IPS-18c (cell line): ENCODE data around the gene CCDC158.
"Not testable (repeated sequence)": the region's sequence is repeated elsewhere in the genome, so short reads cannot be mapped to it uniquely, and the experiment has no call there.

Experiments used
- H3K4me3 ChIP-seq: 2 replicates; pipeline ENCODE4 v1.7.0; 2013; ENCODE audit warnings: low read depth, mild to moderate bottlenecking, low read length, moderate library complexity; ENCODE audit not compliant: insufficient read depth
- H3K9me3 ChIP-seq: one replicate; pipeline ENCODE4 v1.6.1; 2013; ENCODE audit warnings: mild to moderate bottlenecking, low read length, moderate library complexity; ENCODE audit not compliant: control insufficient read depth, insufficient read depth

Gene CCDC158

GRCh38 chr4:76435528-76436319 is 14.8 kb upstream of the CCDC158 start:
- Histone ChIP-seq H3K4me3 (peak overlapping the region; percentile 36; the same call in 1 of the 2 replicates), H3K9me3 (no peaks in the 10 kb centered on the region)

GRCh38 chr4:76434901-76435527 is 14.1 kb upstream of the CCDC158 start, which contains the start of gene SHROOM3:
Gene SHROOM3 (plus strand): TSS chr4:76435229. CDS start chr4:76436053, 824 bp downstream.
- Histone ChIP-seq H3K4me3 (peak within 1 kb of the TSS; percentile 36; the same call in 1 of the 2 replicates), H3K9me3 (no peaks in the 10 kb centered on the region)

DNA sequence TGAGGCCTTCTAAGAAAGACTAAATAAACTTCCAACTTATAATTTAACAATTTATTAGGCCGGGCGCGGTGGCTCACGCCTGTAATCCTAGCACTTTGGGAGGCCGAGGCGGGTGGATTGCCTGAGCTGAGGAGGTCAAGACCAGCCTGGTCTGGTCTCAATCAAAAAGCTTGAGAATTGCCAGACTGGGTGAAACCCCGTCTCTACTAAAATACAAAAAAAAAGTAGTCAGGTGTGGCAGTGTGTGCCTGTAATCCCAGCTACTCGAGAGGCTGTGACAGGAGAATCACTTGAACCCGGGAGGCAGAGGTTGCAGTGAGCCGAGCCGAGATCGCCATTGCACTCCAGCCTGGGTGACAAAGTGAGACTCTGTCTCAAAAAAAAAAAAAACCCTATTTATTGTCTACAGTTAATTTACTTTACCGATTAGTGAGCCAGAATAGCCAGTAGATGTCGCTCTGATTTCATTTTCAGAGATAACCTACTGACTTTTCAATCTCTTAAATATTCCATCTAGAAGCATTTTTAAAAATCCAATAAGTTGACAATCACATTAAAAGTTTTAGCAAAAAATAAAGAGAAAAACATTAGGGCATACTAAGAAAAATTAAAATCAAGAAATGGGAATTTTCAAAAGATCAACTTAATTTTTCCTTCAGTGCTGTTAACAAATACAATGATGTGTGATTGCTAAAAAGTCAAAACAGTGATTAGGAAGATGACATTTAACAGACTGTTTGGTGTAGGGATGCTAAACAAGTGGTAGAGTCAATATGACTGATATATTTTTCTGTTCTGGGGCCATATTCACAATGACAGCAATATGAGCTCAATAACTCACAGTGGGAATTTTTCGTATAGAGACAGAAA is 9.8 kb upstream of the CCDC158 start:
- H3K9me3 ChIP-seq = no peaks in the 10 kb centered on the region
- H3K4me3 ChIP-seq = no peak overlapping the region

GRCh38 chr4:76429636-76430035 is 8.7 kb upstream of the CCDC158 start:
- Histone ChIP-seq H3K9me3 (no peaks in the 10 kb centered on the region), H3K4me3 (no peak overlapping the region)

- H3K4me3 ChIP-seq = no peak overlapping the region
These were observed 5.3 kb upstream of the CCDC158 start for GRCh38 chr4:76426272-76426671.

GRCh38 chr4:76423159-76423558 is 2.2 kb upstream of the CCDC158 start:
- H3K9me3 ChIP-seq = peaks cover 12% of the 10 kb centered on the region
- H3K4me3 ChIP-seq = not testable (repeated sequence)

More at GRCh38 chr4:76426272-76426671, 5.3 kb upstream of the CCDC158 start:
- H3K9me3 ChIP-seq = peaks cover 6% of the 10 kb centered on the region

- peaks cover 15% of the 10 kb centered on the region for H3K9me3 ChIP-seq
- no peak overlapping the region for H3K4me3 ChIP-seq
These were observed 666 bp downstream of the CCDC158 start for GRCh38 chr4:76420188-76420761.

DNA sequence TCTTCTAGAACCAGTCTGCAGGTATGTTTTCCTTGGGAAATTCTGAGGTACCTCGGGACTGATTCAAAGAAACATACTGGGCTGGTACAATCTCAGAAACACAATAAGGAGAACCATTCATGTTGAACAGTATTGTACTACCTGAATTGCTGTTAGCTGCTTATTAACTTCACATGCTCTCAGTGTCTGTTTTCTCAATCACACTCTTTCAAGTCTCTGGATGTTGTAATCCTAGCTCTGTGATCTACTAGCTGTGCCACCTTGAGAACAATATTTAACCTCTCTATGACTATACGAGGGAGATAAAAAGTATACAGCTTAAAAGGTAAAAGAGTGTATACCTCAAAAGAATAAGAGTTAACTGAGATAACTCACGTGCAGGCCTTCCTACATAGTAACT is 10.3 kb downstream of the CCDC158 start:
- no peaks in the 10 kb centered on the region for H3K9me3 ChIP-seq
- no peak overlapping the region for H3K4me3 ChIP-seq

DNA sequence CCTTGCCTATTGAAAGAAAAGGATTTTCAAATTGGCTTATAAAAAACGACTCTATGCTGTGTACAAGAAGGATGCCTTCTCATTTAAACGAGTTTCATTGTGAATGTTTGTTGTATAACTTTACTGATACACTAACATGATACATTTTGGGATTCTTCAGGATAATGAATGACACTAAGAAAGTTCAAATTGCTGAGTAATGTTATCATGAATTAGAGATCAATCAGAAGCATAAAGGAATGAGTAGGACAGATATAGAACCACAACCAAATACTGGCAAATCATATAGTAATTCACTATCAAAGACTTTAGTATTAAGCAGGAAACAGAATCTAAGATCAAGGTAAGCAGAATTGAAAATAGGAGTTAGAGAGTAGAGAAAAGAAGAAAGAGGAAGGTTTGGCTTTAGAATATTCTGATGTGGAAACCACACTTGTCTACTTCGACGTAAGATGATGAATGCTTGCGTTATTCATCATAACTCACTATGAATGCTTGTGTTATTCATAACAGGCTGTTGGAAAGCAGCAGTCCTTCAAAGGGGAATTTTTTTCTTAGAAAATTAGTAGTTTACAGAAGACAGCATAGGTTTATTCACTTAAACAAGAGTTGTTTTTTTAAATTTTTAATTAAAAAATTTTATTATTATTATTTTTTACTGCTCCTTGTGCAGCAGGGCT is 13.4 kb downstream of the CCDC158 start:
- no peaks in the 10 kb centered on the region for H3K9me3 ChIP-seq

GRCh38 chr4:76406081-76406480 is 14.9 kb downstream of the CCDC158 start:
- H3K9me3 ChIP-seq = no peaks in the 10 kb centered on the region
- no peak overlapping the region for H3K4me3 ChIP-seq

More for the DNA sequence above, 13.4 kb downstream of the CCDC158 start:
- no peak overlapping the region for H3K4me3 ChIP-seq

DNA sequence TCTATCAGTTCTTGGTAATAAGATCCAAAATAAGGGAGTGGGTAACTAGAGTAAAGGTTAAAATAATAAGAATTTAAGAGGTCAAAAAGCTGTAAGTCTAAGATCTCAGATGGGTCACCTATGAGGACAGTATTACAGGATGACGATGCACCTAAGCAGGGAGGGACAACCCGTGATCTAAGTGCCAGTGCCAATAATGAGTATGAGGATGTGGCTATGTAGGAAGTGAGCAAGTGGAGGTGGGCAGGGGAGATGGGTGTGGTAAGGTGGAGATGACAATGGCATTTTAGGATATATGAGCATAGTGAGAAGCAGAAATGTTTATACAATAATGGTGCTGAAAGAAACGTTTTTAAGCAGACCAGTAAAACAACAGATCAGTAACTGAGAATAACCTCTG is 19.3 kb downstream of the CCDC158 start:
- Histone ChIP-seq H3K4me3 (no peak overlapping the region), H3K9me3 (no peaks in the 10 kb centered on the region)

- Histone ChIP-seq H3K9me3 (peaks cover 3% of the 10 kb centered on the region), H3K4me3 (no peak overlapping the region)
These were observed 32.6 kb downstream of the CCDC158 start for GRCh38 chr4:76388160-76388908.

DNA sequence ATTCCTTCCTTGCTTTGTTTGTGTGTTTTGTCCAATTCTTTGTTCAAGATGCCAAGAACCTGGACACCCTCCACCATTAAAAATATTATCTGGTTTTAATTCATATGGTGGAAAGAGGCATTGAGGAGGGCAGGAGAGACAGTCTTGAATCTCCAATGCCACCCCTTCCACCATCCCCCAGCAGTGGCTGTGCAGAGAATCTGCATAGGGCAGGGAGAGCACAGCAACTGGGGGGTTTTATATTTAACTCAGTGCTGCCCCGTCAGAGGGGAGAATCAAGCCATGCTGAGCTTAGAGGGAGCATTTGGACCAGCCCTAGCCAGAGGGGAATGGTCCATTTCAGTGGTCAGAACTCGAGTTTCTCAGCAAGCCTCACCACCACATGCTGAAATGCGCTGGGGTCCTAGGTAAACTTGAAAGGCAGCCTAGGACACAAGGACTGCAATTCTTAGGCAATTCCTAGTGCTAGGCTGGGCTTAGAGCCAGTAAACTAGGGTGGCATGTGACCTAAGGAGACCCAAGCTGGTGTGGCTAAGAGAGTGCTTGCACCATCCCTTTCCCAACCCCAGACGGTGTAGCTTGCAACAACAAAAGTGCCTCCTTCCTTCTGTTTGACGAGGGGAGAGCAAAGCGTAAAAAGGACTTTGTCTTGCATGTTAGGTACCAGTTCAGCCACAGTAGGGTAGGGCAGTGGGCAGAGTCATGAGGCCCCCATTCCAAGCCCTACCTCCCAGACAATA is 34.2 kb downstream of the CCDC158 start:
- H3K4me3 ChIP-seq = no peak overlapping the region
- no peaks in the 10 kb centered on the region for H3K9me3 ChIP-seq

- H3K4me3 ChIP-seq = no peak overlapping the region
These were observed 35.0 kb downstream of the CCDC158 start for GRCh38 chr4:76385974-76386373.

GRCh38 chr4:76384052-76384451 is 36.9 kb downstream of the CCDC158 start:
- Histone ChIP-seq H3K9me3 (no peaks in the 10 kb centered on the region), H3K4me3 (no peak overlapping the region)

More at GRCh38 chr4:76385974-76386373, 35.0 kb downstream of the CCDC158 start:
- no peaks in the 10 kb centered on the region for H3K9me3 ChIP-seq
